GM19438 (cell line): ENCODE data around the gene PPFIA4.

Experiments
- ATAC-seq: cut with Tn5 transposase; IDR thresholded peaks from one replicate; pipeline ENCODE4 v1.9.1; 2021; ENCODE audit warnings: low read depth; ENCODE audit not compliant: unreplicated experiment

Gene PPFIA4

DNA sequence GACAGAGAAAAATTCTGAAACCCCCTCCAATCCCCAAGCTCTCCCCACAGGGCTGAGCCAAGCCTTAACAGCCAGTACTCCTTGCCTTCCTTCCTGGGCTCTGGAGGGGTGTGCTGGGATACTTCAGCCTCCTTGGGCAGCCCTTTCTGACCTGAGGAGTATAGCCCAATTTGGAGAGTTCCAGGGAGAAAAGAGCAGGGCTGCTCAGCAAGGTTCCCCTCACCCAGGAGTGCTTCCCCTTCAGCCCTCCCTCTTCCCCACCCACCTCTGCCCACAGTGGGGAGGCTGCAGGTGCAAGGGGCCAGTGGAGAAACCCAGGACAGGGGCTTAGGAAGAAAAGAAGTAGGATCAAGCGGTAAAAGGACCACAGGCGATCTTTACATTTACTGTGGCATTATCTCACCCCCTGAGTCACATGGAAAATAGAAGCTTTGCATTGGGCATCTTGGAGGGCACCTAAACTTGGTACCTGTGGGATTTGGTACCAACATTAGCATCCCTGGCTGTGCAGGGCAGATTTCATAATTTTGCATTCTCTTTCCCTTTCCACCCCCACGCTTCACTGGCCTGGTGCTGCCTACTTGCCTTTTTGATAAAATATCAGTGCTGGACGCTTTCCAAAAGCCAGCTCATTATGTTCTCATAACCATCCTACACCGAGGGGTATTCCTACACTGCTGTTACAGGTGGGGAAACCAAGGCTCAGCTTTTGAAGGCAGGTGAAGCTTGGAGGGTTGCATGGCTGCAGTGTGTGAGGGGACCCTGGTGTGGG lies 98.4 kb downstream of the PPFIA4 start:
- ATAC-seq = no peak

DNA sequence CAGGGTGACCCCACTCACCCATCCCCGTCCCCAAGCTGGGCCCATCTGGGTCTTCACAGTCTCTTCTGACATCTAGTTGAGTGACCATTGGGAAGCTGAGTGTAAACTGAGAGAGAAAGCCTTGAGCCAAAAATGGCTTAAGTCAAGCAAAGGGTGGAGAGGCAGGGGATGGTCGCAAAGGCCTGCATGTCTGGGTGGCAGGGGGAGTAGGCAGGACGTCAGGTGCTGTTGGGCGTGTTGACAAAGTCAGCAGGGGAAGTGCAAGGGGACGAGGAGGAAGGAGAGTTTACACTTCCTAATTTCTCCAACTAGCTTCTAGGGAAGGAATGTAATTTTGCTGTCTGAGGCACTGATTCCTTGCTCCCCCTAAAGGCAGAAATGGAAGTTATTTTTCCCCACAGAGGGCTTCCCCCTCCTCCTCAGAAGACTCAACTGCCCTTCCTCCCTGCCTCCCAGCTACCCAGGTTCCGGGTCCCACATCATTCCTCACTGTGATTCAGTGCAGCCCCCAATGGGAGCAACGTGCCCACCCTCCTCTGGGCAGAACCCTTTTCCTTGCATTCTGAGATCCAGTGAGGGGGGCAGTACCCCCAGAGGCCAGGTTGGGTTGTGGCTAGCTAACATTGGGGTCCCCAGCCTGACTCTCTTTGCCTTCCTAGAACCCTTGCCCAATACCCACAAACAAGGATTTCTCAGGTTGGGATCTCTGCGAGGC lies 100.0 kb downstream of the PPFIA4 start:
- no peak for ATAC-seq

DNA sequence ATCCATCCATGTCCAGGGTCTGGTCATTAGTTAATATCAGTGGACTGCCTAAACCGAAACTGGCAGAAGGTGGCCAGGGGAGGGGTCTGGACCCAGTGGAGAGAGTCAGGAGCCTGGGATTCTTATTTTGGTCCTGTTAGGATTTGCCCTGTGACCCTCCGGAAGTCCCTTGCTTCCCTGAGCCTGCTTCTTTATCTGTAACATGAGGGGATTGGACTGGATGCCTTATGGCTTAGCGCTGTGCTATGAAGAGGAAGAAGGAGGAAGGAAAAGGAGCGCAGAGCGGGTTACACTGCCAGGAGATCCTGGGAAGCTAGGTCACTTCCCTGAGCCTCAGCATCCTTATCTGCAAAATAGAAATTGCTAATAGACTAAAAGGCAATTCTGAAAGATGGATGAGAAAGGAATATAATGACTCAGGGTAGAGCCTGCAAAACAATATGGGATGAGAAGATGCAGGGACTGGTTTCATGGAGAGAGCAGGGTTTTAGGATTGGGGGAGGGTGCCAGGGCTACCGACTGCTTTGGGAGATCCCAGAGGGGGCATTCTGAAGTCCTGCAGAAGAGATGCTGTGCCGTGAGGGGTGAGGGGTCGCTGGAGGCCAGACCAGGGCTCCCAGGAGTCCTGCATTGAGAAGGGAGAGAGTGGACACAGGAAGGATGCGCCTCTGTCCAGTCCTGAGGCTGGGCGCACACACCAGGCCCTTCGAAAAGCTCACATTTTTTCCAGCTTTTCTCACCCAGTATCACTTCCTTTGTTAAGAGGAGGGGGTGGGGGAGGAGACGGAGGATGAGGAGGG lies 100.8 kb downstream of the PPFIA4 start:
- no peak for ATAC-seq

DNA sequence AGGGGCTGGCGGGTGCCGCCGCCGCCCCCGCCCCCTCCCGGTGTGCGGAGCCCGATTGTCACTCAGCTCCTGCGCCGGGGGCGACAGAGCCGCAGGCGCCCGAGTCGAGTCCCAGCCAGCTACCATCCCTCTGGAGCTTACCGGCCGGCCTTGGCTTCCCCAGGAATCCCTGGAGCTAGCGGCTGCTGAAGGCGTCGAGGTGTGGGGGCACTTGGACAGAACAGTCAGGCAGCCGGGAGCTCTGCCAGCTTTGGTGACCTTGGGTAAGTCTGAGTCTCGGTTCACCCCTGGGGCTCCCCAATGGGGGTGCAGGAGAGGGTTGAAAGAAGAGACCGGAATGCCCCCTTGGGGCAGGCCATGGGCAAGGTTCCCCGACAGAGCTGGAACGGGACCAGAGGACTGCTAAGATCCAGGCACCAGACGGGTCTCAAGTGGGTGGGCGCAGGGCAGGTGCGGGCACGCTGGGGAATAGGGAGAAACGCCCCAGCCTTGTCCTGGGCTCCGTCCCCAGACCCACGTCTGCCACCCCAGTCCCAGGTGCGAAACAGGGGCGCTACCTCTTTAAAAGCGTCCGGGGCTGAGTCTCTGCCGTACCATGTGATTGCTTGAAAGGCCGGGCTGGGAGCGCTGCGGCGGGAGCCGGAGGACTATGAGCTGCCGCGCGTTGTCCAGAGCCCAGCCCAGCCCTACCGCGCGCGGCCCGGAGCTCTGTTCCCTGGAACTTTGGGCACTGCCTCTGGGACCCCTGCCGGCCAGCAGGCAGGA lies 101.6 kb downstream of the PPFIA4 start, which contains the start of gene ADORA1:
TSS of gene ADORA1 (plus strand) at position 61 of the 765 bp plus-strand sequence. CDS start 1,116 bp downstream, outside the sequence.
- no peak for ATAC-seq

DNA sequence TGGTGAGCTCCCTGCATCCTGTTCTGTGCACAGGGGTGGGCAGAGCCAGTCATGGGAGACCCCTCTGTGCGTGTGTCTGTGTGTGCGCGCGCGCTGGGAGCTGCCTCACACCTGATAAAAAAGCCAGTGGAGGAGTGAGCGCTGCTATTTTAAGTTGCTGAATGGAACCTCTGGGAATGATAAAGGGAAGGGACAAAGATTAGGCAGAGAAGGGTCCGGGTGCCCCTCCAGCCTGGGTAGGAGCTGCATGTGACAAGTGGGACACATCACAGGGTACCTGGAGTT lies 102.1 kb downstream of the PPFIA4 start:
- no peak for ATAC-seq
